ENCODE data around the gene ODAPH.
A peak's percentile ranks its signal among the peaks of the same experiment; 100 is the strongest.
"Not testable (repeated sequence)": the region's sequence is repeated elsewhere in the genome, so short reads cannot be mapped to it uniquely, and the experiment has no call there.

ODAPH gene

DNA sequence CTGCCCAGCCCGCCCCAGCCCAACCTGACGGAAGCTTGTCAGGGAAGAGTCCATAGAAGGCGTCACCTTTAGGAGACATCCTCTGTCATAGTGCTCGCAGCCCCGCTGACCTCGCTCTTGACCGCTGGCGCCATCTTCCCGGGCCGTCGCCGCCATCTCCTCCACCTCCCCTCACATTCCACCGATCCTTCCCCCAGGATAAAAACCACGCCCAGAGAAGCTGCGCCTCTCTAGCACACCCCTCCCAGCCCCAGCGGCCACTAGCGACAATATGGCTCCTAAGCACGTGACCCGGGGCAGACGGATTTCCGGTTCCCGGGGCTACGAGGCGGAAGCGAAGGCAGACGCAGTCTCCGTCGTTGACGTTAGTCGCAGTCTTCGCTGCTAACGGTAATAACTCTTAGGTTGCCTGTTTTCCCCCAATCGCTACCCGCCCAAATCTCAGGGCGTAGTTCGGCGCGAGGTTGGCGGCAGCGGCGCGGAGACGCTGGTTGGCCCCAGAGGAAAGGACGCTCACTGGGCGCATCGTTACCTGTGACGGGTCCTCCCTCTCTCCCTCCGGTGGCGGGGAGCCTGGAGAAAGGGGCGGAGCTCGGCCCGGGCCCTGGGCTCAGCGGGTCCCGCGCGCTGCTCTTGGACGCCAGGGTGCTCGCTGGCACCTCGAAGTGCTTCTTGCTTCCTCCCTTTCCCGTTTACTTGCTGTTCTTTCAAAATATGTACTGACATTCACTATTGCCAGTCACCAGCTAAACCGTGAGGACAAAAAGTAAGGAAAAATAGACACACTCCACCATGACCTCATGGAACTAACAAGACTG lies 41.5 kb upstream of the ODAPH start, which contains the start of the genes RCHY1 and THAP6:
Gene RCHY1, minus strand, starts transcription at position 273 of the 818 bp plus-strand sequence. Its CDS starts 117 bp downstream, at position 156.
Gene THAP6, plus strand, starts transcription at position 343 of the 818 bp plus-strand sequence. CDS start 980 bp downstream, outside the sequence.
- peaks cover 42% of the 10 kb centered on the region for H3K36me3 Mint-ChIP-seq (ENCODE audit: low read depth)
- peaks cover 22% of the 10 kb centered on the region for H3K9me3 Mint-ChIP-seq
- H3K4me1 Mint-ChIP-seq = peaks cover 25% of the 10 kb centered on the region
- H3K27ac Mint-ChIP-seq = peak within 1 kb of the TSS; percentile 87
- H3K27me3 Mint-ChIP-seq (ENCODE audit: low read depth, poor library complexity) = no peaks in the 10 kb centered on the region
- H3K4me3 Mint-ChIP-seq = no peak within 1 kb of the TSS
- DNase-seq = peak; percentile 93
- no peak for TF ChIP-seq CTCF (IDR thresholded peaks at IDR 0.05)

- H3K27ac Mint-ChIP-seq = peak overlapping the region; percentile 87
- no peak overlapping the region for H3K4me3 Mint-ChIP-seq
- H3K27me3 Mint-ChIP-seq (ENCODE audit: low read depth, poor library complexity) = no peaks in the 10 kb centered on the region
- peaks cover 39% of the 10 kb centered on the region for H3K36me3 Mint-ChIP-seq (ENCODE audit: low read depth)
- no peak for TF ChIP-seq CTCF (IDR thresholded peaks at IDR 0.05)
- no peak for DNase-seq
- H3K9me3 Mint-ChIP-seq = peaks cover 16% of the 10 kb centered on the region
- peaks cover 25% of the 10 kb centered on the region for H3K4me1 Mint-ChIP-seq
Measured at GRCh38 chr4:75514949-75515612, 40.8 kb upstream of the ODAPH start.

GRCh38 chr4:75516144-75516543 lies 39.7 kb upstream of the ODAPH start:
- no peak overlapping the region for H3K27ac Mint-ChIP-seq
- H3K27me3 Mint-ChIP-seq (ENCODE audit: low read depth, poor library complexity) = no peaks in the 10 kb centered on the region
- TF ChIP-seq CTCF (IDR thresholded peaks at IDR 0.05) = no peak
- no peak for DNase-seq
- H3K36me3 Mint-ChIP-seq (ENCODE audit: low read depth) = peaks cover 40% of the 10 kb centered on the region
- H3K4me3 Mint-ChIP-seq = no peak overlapping the region
- peaks cover 7% of the 10 kb centered on the region for H3K9me3 Mint-ChIP-seq
- peaks cover 25% of the 10 kb centered on the region for H3K4me1 Mint-ChIP-seq

DNA sequence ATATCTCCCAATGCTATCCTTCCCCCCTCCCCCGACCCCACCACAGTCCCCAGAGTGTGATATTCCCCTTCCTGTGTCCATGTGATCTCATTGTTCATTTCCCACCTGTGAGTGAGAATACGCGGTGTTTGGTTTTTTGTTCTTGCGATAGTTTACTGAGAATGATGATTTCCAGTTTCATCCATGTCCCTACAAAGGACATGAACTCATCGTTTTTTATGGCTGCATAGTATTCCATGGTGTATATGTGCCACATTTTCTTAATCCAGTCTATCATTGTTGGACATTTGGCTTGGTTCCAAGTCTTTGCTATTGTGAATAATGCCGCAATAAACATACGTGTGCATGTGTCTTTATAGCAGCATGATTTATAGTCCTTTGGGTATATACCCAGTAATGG lies 36.4 kb upstream of the ODAPH start:
- DNase-seq; H3K9me3 Mint-ChIP-seq; H3K4me3 Mint-ChIP-seq; H3K27ac Mint-ChIP-seq; H3K27me3 Mint-ChIP-seq (ENCODE audit: low read depth, poor library complexity): not testable (repeated sequence)
- Mint-ChIP-seq H3K4me1 (peaks cover 15% of the 10 kb centered on the region), H3K36me3 (ENCODE audit: low read depth) (peaks cover 60% of the 10 kb centered on the region)

DNA sequence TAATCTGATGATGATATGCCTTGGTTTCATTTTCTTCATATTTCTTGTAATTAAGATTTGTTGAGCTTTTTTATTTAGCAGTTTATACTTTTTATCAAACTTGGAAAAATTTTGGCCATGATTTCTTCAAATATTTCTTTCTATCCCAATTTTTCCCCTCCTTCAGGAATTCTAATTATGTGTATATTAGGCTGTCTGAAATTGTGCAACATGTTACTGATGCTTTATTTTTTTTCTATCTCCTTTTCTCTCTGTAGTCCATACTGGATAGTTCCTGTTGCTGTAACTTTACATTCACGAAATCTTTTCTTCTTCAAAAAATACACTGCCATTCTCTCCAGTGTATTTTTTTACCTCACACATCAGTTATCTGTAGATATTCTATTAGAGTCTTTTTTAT lies 30.8 kb upstream of the ODAPH start:
- H3K27me3 Mint-ChIP-seq (ENCODE audit: low read depth, poor library complexity) = no peaks in the 10 kb centered on the region
- no peaks in the 10 kb centered on the region for H3K9me3 Mint-ChIP-seq
- H3K4me1 Mint-ChIP-seq = no peaks in the 10 kb centered on the region
- peaks cover 80% of the 10 kb centered on the region for H3K36me3 Mint-ChIP-seq (ENCODE audit: low read depth)
- H3K27ac Mint-ChIP-seq = peak overlapping the region; percentile 15
- H3K4me3 Mint-ChIP-seq = no peak overlapping the region
- no peak for TF ChIP-seq CTCF (IDR thresholded peaks at IDR 0.05)
- DNase-seq = no peak

- H3K27ac Mint-ChIP-seq = peak overlapping the region; percentile 23
- H3K27me3 Mint-ChIP-seq (ENCODE audit: low read depth, poor library complexity) = no peaks in the 10 kb centered on the region
- H3K9me3 Mint-ChIP-seq = no peaks in the 10 kb centered on the region
- peaks cover 80% of the 10 kb centered on the region for H3K36me3 Mint-ChIP-seq (ENCODE audit: low read depth)
- no peak for DNase-seq
- H3K4me3 Mint-ChIP-seq = no peak overlapping the region
- no peak for TF ChIP-seq CTCF (IDR thresholded peaks at IDR 0.05)
- H3K4me1 Mint-ChIP-seq = no peaks in the 10 kb centered on the region
Measured at GRCh38 chr4:75525910-75526309, 30.0 kb upstream of the ODAPH start.

All from nephron progenitor cell (in vitro differentiated cells).